ENCODE results near the gene CACNA1A. TPM values are rescaled to one million over a fixed set of nuclear protein-coding genes. Genes with fewer than 3 reads are reported as not detected.
"Not testable (repeated sequence)": the region's sequence is repeated elsewhere in the genome, so short reads cannot be mapped to it uniquely, and the experiment has no call there.

CACNA1A gene
- total RNA-seq (2014; rRNA removed; shearing (Covaris generic)), result 2.8 and 4.1 TPM in 2 replicates

DNA sequence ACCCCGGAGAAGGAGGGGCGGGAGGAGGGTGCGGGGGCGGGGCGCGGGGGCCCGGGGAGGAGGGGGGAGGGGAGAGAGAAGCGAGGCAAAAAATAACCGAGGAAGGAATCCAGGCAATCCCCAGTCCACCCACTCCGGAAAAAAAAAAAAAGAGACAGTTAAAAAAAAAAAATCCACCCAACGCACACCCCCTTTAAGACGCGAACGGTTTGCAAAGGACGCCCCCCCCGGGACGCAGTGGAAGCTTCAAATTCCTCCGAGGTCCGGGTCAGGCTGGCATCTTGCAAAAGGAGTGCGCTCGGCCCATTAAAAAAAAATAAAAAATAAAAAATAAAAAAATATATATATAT lies at the start of gene CACNA1A:
Gene CACNA1A, minus strand, starts transcription at position 9 of the 350 bp plus-strand sequence. CDS start 255 bp downstream, outside the sequence.
- no peak for DNase-seq
- Histone ChIP-seq H3K27me3 (ENCODE audit: control insufficient read depth, insufficient read depth, low read length) (peaks cover 36% of the 10 kb centered on the region), H3K36me3 (replicated peaks; ENCODE audit: control insufficient read depth, insufficient read depth, low read length) (no peaks in the 10 kb centered on the region), H3K4me3 (ENCODE audit: insufficient read depth, low read depth, low read length) (peak within 1 kb of the TSS; percentile 74)

- Histone ChIP-seq H3K27me3 (ENCODE audit: control insufficient read depth, insufficient read depth, low read length) (no peaks in the 10 kb centered on the region), H3K4me3 (ENCODE audit: insufficient read depth, low read depth, low read length) (no peak overlapping the region), H3K36me3 (replicated peaks; ENCODE audit: control insufficient read depth, insufficient read depth, low read length) (no peaks in the 10 kb centered on the region)
- no peak for DNase-seq
Measured at GRCh38 chr19:13554506-13555240, 48.4 kb upstream of the CACNA1A start.

DNA sequence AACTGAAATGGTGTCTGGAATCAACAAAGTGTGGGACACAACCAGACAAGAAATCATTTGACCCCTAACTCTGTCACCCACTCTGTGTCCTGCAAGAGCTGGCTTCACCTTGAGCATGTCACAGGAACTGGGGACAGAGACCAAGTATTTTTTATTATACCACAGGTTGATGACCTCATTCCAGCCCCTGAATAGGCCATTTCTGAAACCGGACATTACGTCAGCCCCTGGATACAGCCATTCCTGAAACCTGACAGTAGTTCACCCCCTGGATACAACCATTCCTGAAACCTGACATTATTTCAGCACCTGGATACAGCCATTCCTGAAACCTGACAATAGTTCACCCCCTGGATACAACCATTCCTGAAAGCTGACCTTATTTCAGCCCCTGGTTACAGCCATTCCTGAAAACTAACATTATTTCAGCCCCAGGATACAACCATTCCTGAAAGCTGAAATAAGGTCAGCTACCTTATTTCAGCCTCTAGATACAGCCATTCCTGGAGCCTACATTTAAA lies 47.7 kb upstream of the CACNA1A start:
- Histone ChIP-seq H3K27me3 (ENCODE audit: control insufficient read depth, insufficient read depth, low read length) (no peaks in the 10 kb centered on the region), H3K4me3 (ENCODE audit: insufficient read depth, low read depth, low read length) (no peak overlapping the region), H3K36me3 (replicated peaks; ENCODE audit: control insufficient read depth, insufficient read depth, low read length) (no peaks in the 10 kb centered on the region)
- no peak for DNase-seq

DNA sequence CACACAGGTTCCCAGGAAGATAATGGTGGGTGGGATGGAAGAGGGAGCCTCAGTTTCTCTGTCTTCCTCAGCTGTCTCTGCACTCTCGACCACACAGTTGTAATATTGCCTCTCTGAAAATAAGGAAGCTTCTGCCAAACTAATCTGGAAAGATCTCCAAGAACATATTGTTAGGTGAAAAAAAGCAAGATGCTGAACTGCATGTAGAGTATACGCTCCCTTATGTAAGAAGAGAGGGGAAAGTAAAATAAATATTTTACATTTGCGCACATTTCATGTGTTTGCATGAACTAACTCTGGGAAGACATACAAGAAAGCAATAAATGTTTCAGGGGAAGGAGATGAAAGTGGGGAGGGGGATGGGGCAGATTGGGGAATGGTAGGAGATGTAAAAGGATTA lies 41.9 kb upstream of the CACNA1A start:
- no peaks in the 10 kb centered on the region for H3K36me3 ChIP-seq (replicated peaks; ENCODE audit: control insufficient read depth, insufficient read depth, low read length)
- no peak for DNase-seq
- H3K27me3 ChIP-seq (ENCODE audit: control insufficient read depth, insufficient read depth, low read length), result no peaks in the 10 kb centered on the region
- H3K4me3 ChIP-seq (ENCODE audit: insufficient read depth, low read depth, low read length), result no peak overlapping the region

GRCh38 chr19:13547102-13547501 lies 40.8 kb upstream of the CACNA1A start:
- Histone ChIP-seq H3K27me3 (ENCODE audit: control insufficient read depth, insufficient read depth, low read length) (no peaks in the 10 kb centered on the region), H3K4me3 (ENCODE audit: insufficient read depth, low read depth, low read length) (no peak overlapping the region)

DNA sequence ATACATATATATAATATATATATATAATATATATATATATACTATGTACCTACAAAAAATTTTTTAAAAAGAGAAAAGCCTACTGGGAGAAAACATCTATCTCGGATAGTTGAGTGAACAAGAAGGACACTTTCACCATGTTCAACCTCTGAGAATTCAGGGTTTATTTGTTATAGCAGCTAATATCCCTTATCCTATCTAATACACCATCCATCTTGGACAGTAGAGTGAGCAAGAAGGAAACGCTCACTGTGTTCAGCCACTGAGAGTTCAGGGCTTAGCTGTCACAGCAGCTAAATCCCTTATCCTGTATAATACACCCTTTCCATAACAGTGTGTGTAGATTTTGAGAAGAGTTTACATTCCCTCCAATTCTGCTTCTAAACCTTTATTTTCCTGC lies 38.1 kb upstream of the CACNA1A start:
- Histone ChIP-seq H3K27me3 (ENCODE audit: control insufficient read depth, insufficient read depth, low read length) (no peaks in the 10 kb centered on the region), H3K36me3 (replicated peaks; ENCODE audit: control insufficient read depth, insufficient read depth, low read length) (no peaks in the 10 kb centered on the region), H3K4me3 (ENCODE audit: insufficient read depth, low read depth, low read length) (no peak overlapping the region)
- no peak for DNase-seq

More at GRCh38 chr19:13547102-13547501, 40.8 kb upstream of the CACNA1A start:
- no peak for DNase-seq
- no peaks in the 10 kb centered on the region for H3K36me3 ChIP-seq (replicated peaks; ENCODE audit: control insufficient read depth, insufficient read depth, low read length)

DNA sequence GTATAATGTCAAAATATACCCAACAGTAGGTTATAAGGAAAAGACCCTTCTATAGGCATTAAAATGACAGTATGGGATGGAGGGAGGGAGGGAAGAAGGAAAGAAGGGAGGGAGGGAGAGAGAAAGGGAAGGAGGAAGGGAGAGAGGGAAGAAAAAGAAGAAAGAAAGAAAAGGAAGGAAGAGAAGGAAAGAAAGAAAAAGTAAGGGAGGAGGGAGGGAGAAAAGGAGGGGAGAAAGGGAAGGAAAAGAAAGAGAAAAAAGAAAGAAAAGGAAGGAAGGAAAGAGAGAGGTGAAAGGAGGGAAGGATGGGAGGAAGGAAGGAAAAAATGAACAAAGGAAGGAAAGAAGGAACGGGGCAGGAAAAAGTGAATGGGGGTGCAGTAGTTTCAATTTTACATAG lies 35.3 kb upstream of the CACNA1A start:
- no peak for DNase-seq
- Histone ChIP-seq H3K27me3 (ENCODE audit: control insufficient read depth, insufficient read depth, low read length) (no peaks in the 10 kb centered on the region), H3K4me3 (ENCODE audit: insufficient read depth, low read depth, low read length) (no peak overlapping the region), H3K36me3 (replicated peaks; ENCODE audit: control insufficient read depth, insufficient read depth, low read length) (no peaks in the 10 kb centered on the region)

- Histone ChIP-seq H3K27me3 (ENCODE audit: control insufficient read depth, insufficient read depth, low read length) (no peaks in the 10 kb centered on the region), H3K4me3 (ENCODE audit: insufficient read depth, low read depth, low read length) (no peak overlapping the region), H3K36me3 (replicated peaks; ENCODE audit: control insufficient read depth, insufficient read depth, low read length) (no peaks in the 10 kb centered on the region)
- no peak for DNase-seq
Measured at GRCh38 chr19:13539332-13539731, 33.1 kb upstream of the CACNA1A start.

GRCh38 chr19:13538601-13539253 lies 32.4 kb upstream of the CACNA1A start:
- Histone ChIP-seq H3K36me3 (replicated peaks; ENCODE audit: control insufficient read depth, insufficient read depth, low read length) (no peaks in the 10 kb centered on the region), H3K4me3 (ENCODE audit: insufficient read depth, low read depth, low read length) (no peak overlapping the region), H3K27me3 (ENCODE audit: control insufficient read depth, insufficient read depth, low read length) (no peaks in the 10 kb centered on the region)
- DNase-seq, result no peak

GRCh38 chr19:13537454-13537853 lies 31.2 kb upstream of the CACNA1A start:
- Histone ChIP-seq H3K27me3 (ENCODE audit: control insufficient read depth, insufficient read depth, low read length) (no peaks in the 10 kb centered on the region), H3K4me3 (ENCODE audit: insufficient read depth, low read depth, low read length) (no peak overlapping the region), H3K36me3 (replicated peaks; ENCODE audit: control insufficient read depth, insufficient read depth, low read length) (no peaks in the 10 kb centered on the region)
- no peak for DNase-seq

GRCh38 chr19:13530720-13531119 lies 24.4 kb upstream of the CACNA1A start:
- Histone ChIP-seq H3K4me3 (ENCODE audit: insufficient read depth, low read depth, low read length) (no peak overlapping the region), H3K27me3 (ENCODE audit: control insufficient read depth, insufficient read depth, low read length) (no peaks in the 10 kb centered on the region), H3K36me3 (replicated peaks; ENCODE audit: control insufficient read depth, insufficient read depth, low read length) (no peaks in the 10 kb centered on the region)
- DNase-seq, result no peak

GRCh38 chr19:13529721-13530120 lies 23.4 kb upstream of the CACNA1A start:
- not testable (repeated sequence) for H3K27me3 ChIP-seq (ENCODE audit: control insufficient read depth, insufficient read depth, low read length); DNase-seq

DNA sequence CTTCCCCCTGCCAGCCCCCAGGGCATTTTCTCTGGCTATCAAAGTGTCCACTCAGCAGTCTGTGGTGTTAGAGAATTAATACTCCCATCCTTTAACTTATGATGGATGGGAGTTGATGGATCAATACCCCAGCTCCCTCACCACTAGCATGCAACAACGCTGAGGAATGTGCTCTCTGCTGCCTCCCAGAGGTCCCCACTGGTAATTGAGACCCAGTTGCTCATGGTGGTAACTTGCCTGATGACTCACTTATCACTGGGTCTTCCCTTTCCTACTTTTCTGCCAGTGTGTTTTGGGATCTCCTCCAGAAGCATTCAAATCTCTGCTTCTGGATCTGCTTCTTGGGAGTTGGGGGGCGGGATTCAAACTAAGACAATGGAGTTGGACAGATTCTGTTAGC lies 20.3 kb upstream of the CACNA1A start:
- H3K4me3 ChIP-seq (ENCODE audit: insufficient read depth, low read depth, low read length), result no peak overlapping the region
- H3K36me3 ChIP-seq (replicated peaks; ENCODE audit: control insufficient read depth, insufficient read depth, low read length), result no peaks in the 10 kb centered on the region
- H3K27me3 ChIP-seq (ENCODE audit: control insufficient read depth, insufficient read depth, low read length), result no peaks in the 10 kb centered on the region
- DNase-seq, result peak; percentile 52

More at GRCh38 chr19:13529721-13530120, 23.4 kb upstream of the CACNA1A start:
- H3K4me3 ChIP-seq (ENCODE audit: insufficient read depth, low read depth, low read length); H3K36me3 ChIP-seq (replicated peaks; ENCODE audit: control insufficient read depth, insufficient read depth, low read length): not testable (repeated sequence)

GRCh38 chr19:13521066-13521465 lies 14.8 kb upstream of the CACNA1A start:
- H3K4me3 ChIP-seq (ENCODE audit: insufficient read depth, low read depth, low read length), result no peak overlapping the region
- no peak for DNase-seq
- H3K27me3 ChIP-seq (ENCODE audit: control insufficient read depth, insufficient read depth, low read length), result no peaks in the 10 kb centered on the region
- no peaks in the 10 kb centered on the region for H3K36me3 ChIP-seq (replicated peaks; ENCODE audit: control insufficient read depth, insufficient read depth, low read length)

DNA sequence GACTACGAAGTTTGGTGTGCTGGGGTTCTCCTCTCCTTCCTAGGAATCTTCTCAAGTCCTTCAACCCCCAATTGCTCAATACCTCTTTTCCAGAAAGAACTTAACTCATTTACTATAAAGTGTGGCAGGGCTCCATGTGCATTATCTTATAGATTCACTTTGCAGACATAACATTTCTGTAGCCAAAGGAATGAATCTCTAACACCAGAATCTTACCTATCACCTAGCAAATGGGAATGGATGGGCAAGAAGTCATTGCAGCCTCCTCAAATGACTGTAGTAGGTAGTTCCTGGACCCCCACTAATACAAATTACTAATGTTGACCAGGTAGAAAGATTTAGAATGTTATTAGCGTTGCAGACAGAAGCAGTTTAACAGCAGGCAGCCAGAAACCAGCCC lies 5.7 kb upstream of the CACNA1A start:
- Histone ChIP-seq H3K4me3 (ENCODE audit: insufficient read depth, low read depth, low read length) (no peak overlapping the region), H3K36me3 (replicated peaks; ENCODE audit: control insufficient read depth, insufficient read depth, low read length) (no peaks in the 10 kb centered on the region), H3K27me3 (ENCODE audit: control insufficient read depth, insufficient read depth, low read length) (peaks cover 22% of the 10 kb centered on the region)
- DNase-seq, result no peak

Measured in H7 (cell line).